PFSK-1 (cell line): ENCODE measurements around the gene TSHB.

Experiments used
- FOXP2 ChIP-seq: optimal IDR thresholded peaks from 2 replicates; pipeline ENCODE3; 2011; ENCODE audit warnings: borderline replicate concordance, control low read depth, inconsistent platforms; ENCODE audit not compliant: insufficient read depth; ENCODE audit errors: extremely low read length, extremely low read depth
- POLR2AphosphoS5 ChIP-seq: IDR thresholded peaks from 2 replicates; pipeline ENCODE4 v1.6.1; 2012; ENCODE audit warnings: low read depth, mild to moderate bottlenecking, control low read depth, low read length, moderate library complexity
- SIN3A ChIP-seq: IDR thresholded peaks from 2 replicates; pipeline ENCODE4 v1.6.1; 2012; ENCODE audit warnings: mild to moderate bottlenecking, low read length, moderate library complexity, borderline replicate concordance; ENCODE audit not compliant: insufficient read depth
- TAF1 ChIP-seq: IDR thresholded peaks from 2 replicates; pipeline ENCODE4 v1.6.1; 2012; ENCODE audit warnings: low read length, control low read depth, borderline replicate concordance; ENCODE audit not compliant: insufficient read depth
- TF ChIP-seq, protein P1 (sequence below), 2 experiments: IDR thresholded peaks; 2 replicates each; pipeline versions ENCODE4 v1.6.1 to v1.8.0; 2011 to 2012; ENCODE audit warnings: low read depth in 2 of 2, low read length in 2 of 2, control low read depth in 1 of 2, inconsistent platforms in 1 of 2, mild to moderate bottlenecking in 1 of 2, moderate library complexity in 1 of 2; ENCODE audit not compliant: insufficient read depth in 1 of 2

TSHB gene

DNA sequence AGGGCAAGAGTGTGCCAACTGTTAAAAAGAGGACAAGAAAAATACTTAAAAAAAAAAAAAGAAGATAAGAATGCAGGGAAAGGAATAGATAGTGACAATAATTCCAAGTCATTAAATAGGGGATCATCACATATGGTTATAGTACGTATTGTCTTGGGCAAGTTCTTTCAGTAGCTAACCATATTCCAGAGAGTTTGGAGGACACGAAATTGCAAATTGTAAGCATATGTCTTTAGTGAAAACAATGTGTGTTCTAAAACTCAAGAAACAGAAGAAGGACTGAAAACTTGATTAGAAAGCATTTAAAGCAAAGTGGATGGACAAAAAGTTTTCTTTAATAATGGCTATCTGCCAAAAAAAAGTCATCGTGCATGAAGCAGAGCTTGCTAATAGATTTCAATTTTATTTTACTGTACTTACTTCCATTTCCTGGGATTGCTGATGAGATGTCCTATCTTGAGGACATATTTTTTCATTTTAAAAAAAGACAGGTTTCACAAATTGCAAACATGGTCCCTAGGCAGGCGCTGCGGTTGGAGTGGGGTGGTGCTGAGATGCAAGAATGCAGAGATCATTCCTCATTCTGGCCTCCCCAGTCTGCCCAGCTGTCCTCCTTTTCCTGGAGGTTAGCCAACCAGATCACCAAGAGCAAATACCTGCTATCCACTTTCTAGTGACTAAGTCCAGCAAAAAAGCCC is 47.8 kb downstream of the TSHB start:
- no peak for TF ChIP-seq FOXP2
- TF ChIP-seq POLR2AphosphoS5: no peak
- TF ChIP-seq TAF1: no peak
- no peak for TF ChIP-seq SIN3A
- TF ChIP-seq, protein P1, sequence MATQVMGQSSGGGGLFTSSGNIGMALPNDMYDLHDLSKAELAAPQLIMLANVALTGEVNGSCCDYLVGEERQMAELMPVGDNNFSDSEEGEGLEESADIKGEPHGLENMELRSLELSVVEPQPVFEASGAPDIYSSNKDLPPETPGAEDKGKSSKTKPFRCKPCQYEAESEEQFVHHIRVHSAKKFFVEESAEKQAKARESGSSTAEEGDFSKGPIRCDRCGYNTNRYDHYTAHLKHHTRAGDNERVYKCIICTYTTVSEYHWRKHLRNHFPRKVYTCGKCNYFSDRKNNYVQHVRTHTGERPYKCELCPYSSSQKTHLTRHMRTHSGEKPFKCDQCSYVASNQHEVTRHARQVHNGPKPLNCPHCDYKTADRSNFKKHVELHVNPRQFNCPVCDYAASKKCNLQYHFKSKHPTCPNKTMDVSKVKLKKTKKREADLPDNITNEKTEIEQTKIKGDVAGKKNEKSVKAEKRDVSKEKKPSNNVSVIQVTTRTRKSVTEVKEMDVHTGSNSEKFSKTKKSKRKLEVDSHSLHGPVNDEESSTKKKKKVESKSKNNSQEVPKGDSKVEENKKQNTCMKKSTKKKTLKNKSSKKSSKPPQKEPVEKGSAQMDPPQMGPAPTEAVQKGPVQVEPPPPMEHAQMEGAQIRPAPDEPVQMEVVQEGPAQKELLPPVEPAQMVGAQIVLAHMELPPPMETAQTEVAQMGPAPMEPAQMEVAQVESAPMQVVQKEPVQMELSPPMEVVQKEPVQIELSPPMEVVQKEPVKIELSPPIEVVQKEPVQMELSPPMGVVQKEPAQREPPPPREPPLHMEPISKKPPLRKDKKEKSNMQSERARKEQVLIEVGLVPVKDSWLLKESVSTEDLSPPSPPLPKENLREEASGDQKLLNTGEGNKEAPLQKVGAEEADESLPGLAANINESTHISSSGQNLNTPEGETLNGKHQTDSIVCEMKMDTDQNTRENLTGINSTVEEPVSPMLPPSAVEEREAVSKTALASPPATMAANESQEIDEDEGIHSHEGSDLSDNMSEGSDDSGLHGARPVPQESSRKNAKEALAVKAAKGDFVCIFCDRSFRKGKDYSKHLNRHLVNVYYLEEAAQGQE (IDR thresholded peaks at IDR 0.05; ENCODE audit: insufficient read depth in 1 of 2, low read depth in 2 of 2, low read length in 2 of 2): no peak

DNA sequence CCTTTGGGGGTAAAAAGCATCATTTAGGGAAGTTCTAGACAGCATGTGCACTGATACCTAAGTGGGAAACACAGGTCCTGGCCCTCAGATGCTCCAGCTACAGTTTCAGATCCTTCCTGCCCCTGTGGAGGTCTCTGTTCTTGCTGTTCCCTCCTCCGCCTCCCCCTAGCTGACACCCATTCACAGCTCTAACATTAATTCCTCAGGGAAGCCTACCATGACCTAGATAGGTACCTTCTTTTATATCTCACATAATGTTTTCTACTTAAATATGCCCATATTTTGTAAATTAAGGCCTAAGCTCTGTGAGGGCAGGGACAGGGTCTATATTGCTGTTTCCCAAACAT is 48.3 kb downstream of the TSHB start:
- TF ChIP-seq POLR2AphosphoS5: no peak

DNA sequence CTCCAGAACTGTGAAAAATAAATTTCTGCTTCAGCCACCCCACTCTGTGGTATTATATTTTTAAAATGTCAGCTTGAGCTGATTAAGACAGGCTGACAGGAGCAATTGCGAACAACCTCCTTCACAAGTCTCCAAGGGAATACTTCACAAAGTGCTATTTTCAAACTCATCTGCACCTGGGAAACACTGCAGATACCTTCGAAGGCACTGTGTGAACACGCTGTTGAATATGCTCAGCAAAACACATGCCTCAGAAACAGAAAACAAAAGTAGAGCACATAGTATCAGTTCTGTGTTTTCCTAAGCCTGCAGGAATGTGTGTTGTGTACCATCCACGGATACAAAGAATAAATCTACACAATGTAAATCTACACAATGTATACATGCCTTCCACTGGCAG is 49.1 kb downstream of the TSHB start:
- TF ChIP-seq SIN3A (no peak), FOXP2 (no peak), POLR2AphosphoS5 (no peak), TAF1 (no peak)
- TF ChIP-seq, protein P1 (IDR thresholded peaks at IDR 0.05; ENCODE audit: insufficient read depth in 1 of 2, low read depth in 2 of 2, low read length in 2 of 2): no peak

DNA sequence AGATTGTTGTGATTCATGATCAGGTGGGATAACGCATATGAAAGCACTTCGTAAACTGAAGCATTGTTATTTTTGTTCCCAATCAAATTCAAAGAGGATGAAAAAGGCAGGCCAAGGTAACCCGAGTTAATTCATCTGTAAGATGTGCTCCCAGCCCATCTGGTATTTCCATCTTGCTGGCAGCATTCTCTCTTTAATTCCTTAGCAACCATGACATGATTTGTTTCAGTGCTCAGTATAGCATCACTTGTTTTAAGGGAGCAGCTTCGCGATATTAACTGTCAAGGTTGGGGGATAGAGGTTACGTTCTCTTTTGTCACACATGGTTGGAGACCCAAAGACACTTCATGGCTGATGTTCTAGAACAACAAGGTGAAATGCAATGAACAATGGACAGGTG is 53.3 kb downstream of the TSHB start:
- no peak for TF ChIP-seq FOXP2
- TF ChIP-seq, protein P1 (IDR thresholded peaks at IDR 0.05; ENCODE audit: insufficient read depth in 1 of 2, low read depth in 2 of 2, low read length in 2 of 2): no peak
- no peak for TF ChIP-seq POLR2AphosphoS5
- TF ChIP-seq TAF1: no peak
